Measurements from ENCODE around the gene PLEKHA5.

- TF ChIP-seq CTCF (IDR thresholded peaks at IDR 0.05) (no peak), POLR2A (IDR thresholded peaks at IDR 0.05) (no peak)
These were observed 62.0 kb downstream of the PLEKHA5 start for GRCh38 chr12:19191563-19191962.

Measured in lower leg skin (tissue), 3 donors.